Mesothelial cell of epicardium (in vitro differentiated cells): Measurements from ENCODE around the gene RAB32. TPM values are rescaled to one million over a fixed set of nuclear protein-coding genes. Genes with fewer than 3 reads are reported as not detected.

Experiments
- DNase-seq, 2 experiments: peaks; one replicate each; pipeline ENCODE4 v3.0.0; 2021; ENCODE audit warnings: low spot score in 2 of 2; ENCODE audit not compliant: unreplicated experiment in 2 of 2
- H3K27ac Mint-ChIP-seq: 2 replicates; pipeline ENCODE4 v1.8.0; 2021; ENCODE audit warnings: mixed read lengths
- H3K27me3 Mint-ChIP-seq: 2 replicates; pipeline ENCODE4 v1.8.0; 2021; ENCODE audit warnings: low read depth, mixed read lengths
- H3K36me3 Mint-ChIP-seq: 2 replicates; pipeline ENCODE4 v1.8.0; 2021; ENCODE audit warnings: mixed read lengths
- H3K4me1 Mint-ChIP-seq: 2 replicates; pipeline ENCODE4 v1.8.0; 2021; ENCODE audit warnings: mixed read lengths
- H3K4me3 Mint-ChIP-seq: 2 replicates; pipeline ENCODE4 v1.8.0; 2021; ENCODE audit warnings: mild to moderate bottlenecking, moderate library complexity, mixed read lengths
- H3K9me3 Mint-ChIP-seq: 2 replicates; pipeline ENCODE4 v1.8.0; 2021; ENCODE audit warnings: mixed read lengths
- total RNA-seq: library from RNA; stranded (reverse); gene quantifications from 3 replicates; pipeline ENCODE4 v1.2.1, GENCODE V29; 2021
- TF ChIP-seq, protein P1 (sequence below): fragments of 200-600 bp; sonication (generic); IDR thresholded peaks from one replicate; pipeline ENCODE4 v1.5.0; 2021; ENCODE audit warnings: antibody characterized with exemption; ENCODE audit not compliant: unreplicated experiment

RAB32 gene
- total RNA-seq, 1 donor from 2014 or later = 24.2 TPM

DNA sequence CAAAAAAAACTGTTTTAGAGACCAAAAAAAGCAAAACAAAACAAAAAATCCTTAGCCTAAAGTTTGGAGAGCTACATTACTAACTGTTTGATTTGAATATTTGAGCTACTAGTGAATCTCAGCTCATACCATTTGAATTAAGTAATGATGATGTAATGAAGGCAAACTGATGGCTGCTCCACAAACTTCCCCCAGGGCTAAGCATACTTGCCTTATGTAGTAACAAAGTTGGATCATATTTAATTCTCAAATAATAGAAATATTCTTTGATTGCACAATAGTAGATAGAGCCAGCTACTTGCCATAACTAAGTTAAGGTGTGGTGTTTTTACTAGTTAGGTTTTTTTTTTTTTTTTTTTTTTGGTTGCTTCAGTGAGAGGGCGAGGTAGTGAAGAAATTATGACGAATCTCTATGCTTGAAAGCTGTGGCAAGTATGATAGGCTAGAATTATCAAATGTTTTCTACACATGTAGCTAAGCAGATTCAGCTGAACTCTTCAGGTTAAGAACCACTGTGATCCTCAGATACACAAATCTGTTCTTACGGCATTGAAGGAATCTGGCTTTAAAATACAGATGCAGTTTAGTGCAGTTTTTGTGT, 2.9 kb downstream of the RAB32 start:
- Mint-ChIP-seq H3K36me3 (peaks cover 17% of the 10 kb centered on the region), H3K4me3 (peak overlapping the region; percentile 99), H3K27ac (peak overlapping the region; percentile 100), H3K9me3 (no peaks in the 10 kb centered on the region), H3K27me3 (no peaks in the 10 kb centered on the region), H3K4me1 (peaks cover 42% of the 10 kb centered on the region)
- TF ChIP-seq, protein P1, sequence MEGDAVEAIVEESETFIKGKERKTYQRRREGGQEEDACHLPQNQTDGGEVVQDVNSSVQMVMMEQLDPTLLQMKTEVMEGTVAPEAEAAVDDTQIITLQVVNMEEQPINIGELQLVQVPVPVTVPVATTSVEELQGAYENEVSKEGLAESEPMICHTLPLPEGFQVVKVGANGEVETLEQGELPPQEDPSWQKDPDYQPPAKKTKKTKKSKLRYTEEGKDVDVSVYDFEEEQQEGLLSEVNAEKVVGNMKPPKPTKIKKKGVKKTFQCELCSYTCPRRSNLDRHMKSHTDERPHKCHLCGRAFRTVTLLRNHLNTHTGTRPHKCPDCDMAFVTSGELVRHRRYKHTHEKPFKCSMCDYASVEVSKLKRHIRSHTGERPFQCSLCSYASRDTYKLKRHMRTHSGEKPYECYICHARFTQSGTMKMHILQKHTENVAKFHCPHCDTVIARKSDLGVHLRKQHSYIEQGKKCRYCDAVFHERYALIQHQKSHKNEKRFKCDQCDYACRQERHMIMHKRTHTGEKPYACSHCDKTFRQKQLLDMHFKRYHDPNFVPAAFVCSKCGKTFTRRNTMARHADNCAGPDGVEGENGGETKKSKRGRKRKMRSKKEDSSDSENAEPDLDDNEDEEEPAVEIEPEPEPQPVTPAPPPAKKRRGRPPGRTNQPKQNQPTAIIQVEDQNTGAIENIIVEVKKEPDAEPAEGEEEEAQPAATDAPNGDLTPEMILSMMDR = no peak
- no peak for DNase-seq

DNA sequence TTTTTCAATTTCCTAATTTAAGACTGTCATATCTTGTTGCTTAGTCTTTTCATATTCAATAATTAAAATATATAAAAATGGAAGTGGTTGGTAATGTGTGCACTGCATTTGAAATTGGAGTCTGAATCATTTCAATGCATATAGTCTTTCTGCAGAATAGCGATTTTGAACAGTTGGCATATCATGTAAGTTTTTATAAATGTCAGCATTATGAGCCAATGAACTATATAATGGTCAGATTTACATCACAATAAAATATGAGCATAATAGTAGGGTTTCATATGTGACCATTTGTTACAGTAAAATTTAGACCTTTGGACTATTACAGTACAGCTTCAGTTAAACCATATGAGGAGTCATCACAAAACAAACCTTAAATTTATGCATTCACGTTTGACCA, 4.3 kb downstream of the RAB32 start:
- no peaks in the 10 kb centered on the region for H3K27me3 Mint-ChIP-seq
- DNase-seq = no peak
- no peak overlapping the region for H3K4me3 Mint-ChIP-seq
- TF ChIP-seq, protein P1 = no peak
- H3K9me3 Mint-ChIP-seq = no peaks in the 10 kb centered on the region
- peaks cover 18% of the 10 kb centered on the region for H3K36me3 Mint-ChIP-seq
- peaks cover 43% of the 10 kb centered on the region for H3K4me1 Mint-ChIP-seq
- H3K27ac Mint-ChIP-seq = no peak overlapping the region

DNA sequence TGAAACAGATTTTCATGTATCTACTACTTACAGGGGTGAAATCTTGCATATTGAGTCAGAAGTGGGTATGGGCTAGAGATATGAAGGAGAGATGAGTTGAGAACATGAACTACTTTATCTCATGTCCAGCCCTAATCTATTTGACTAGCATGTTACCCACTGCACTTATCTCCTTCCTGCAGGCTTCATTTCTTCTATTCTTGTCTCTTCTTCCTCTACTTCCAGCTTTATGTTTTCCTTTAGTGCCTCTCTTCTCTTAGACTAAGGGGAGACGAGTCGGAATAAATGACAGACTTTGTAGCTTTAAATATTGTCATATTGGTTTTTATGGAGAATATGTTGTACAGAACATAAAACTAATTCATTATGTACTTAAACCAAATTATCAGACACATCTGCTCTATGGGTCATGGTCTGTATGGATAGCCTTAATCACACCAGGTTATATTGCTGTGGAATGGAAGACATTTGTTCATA, 5.3 kb downstream of the RAB32 start:
- Mint-ChIP-seq H3K27me3 (no peaks in the 10 kb centered on the region), H3K36me3 (peaks cover 22% of the 10 kb centered on the region), H3K4me3 (no peak overlapping the region), H3K4me1 (peaks cover 43% of the 10 kb centered on the region), H3K9me3 (no peaks in the 10 kb centered on the region), H3K27ac (no peak overlapping the region)
- TF ChIP-seq, protein P1 = no peak
- no peak for DNase-seq

DNA sequence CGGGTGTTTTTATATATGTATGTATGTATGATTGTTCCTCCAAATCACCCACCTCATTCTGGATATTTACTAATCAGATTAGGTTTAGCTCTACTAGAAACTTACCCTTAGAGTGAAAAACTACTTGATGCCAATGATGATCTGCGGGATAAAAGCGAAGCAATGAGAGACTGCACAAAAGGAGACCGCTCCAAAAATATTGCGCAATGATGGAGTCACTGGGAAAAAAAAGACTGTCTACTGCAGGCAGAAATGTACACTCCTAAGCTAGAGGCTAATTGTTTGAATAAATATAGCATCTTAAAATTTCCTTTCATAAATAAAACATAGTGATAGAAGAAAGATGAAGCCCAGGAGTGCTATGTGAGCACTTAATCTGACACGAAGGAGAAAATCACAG, 7.3 kb downstream of the RAB32 start:
- H3K27ac Mint-ChIP-seq = peak overlapping the region; percentile 22
- no peak for DNase-seq
- H3K36me3 Mint-ChIP-seq = peaks cover 35% of the 10 kb centered on the region
- no peak overlapping the region for H3K4me3 Mint-ChIP-seq
- H3K27me3 Mint-ChIP-seq = no peaks in the 10 kb centered on the region
- TF ChIP-seq, protein P1 = no peak
- no peaks in the 10 kb centered on the region for H3K9me3 Mint-ChIP-seq
- peaks cover 25% of the 10 kb centered on the region for H3K4me1 Mint-ChIP-seq

DNA sequence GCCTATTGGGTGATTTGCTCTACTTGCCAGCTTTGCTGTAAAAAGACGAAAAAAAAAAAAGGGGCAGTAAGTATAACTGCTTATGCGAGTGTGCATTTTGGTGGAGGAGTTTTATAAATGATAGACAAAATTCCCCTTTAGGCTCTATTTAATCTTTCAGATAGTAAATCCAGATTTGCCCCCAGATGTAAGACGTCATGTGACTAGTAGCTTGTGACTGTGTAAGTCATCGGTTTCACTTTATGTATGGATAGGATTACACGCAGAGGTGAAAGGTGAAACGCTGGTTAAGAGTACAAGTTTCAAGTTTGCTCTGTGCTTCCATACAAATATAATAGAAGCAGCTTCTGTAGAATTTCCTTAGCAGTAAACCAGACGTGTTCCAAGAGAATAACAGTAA, 7.9 kb downstream of the RAB32 start:
- Mint-ChIP-seq H3K4me1 (peaks cover 18% of the 10 kb centered on the region), H3K27ac (no peak overlapping the region), H3K36me3 (peaks cover 37% of the 10 kb centered on the region), H3K4me3 (no peak overlapping the region), H3K9me3 (no peaks in the 10 kb centered on the region), H3K27me3 (no peaks in the 10 kb centered on the region)
- no peak for DNase-seq
- TF ChIP-seq, protein P1 = no peak
